Right renal cortex interstitium (tissue), 3 donors: ENCODE data around the gene PECR. TPM values are rescaled to one million over a fixed set of nuclear protein-coding genes. Genes with fewer than 3 reads are reported as not detected.

Source experiments
- DNase-seq, 3 donors: peaks; one replicate each; pipeline ENCODE4 v3.0.0-alpha.2; 2013; ENCODE audit warnings: low read depth in 3 of 3, low spot score in 2 of 3
- polyA plus RNA-seq, 3 donors: library from polyadenylated mRNA; unstranded; fragments of 120-200 nt; gene quantifications; one replicate each; pipeline ENCODE4 v1.2.1, GENCODE V29; 2013; ENCODE audit not compliant: insufficient read length in 3 of 3

PECR gene
- polyA plus RNA-seq, 3 donors: 44.3 to 52.3 (median 45.6) TPM

- DNase-seq: no peak
Observed at GRCh38 chr2:216072473-216072872, 9.1 kb downstream of the PECR start.

- DNase-seq: no peak
Observed at GRCh38 chr2:216071111-216071851, 10.3 kb downstream of the PECR start.

- DNase-seq: no peak
Observed at GRCh38 chr2:216070195-216070594, 11.4 kb downstream of the PECR start.

GRCh38 chr2:216069028-216069427 lies 12.6 kb downstream of the PECR start:
- DNase-seq: no peak

- no peak for DNase-seq
Observed at GRCh38 chr2:216066230-216066629, 15.4 kb downstream of the PECR start.

GRCh38 chr2:216064665-216065064 lies 16.9 kb downstream of the PECR start:
- no peak for DNase-seq

GRCh38 chr2:216064014-216064630 lies 17.5 kb downstream of the PECR start:
- no peak for DNase-seq

GRCh38 chr2:216059233-216059834 lies 22.3 kb downstream of the PECR start:
- no peak for DNase-seq

- DNase-seq: peak in 1 of 3 donors; percentile 71
Observed at GRCh38 chr2:216057688-216058193, 23.9 kb downstream of the PECR start.

- no peak for DNase-seq
Observed at GRCh38 chr2:216056739-216057138, 24.9 kb downstream of the PECR start.

- no peak for DNase-seq
Observed at GRCh38 chr2:216055680-216056079, 25.9 kb downstream of the PECR start.

- no peak for DNase-seq
Observed at GRCh38 chr2:216052420-216052819, 29.2 kb downstream of the PECR start.

- no peak for DNase-seq
Observed at GRCh38 chr2:216051350-216051749, 30.3 kb downstream of the PECR start.

- no peak for DNase-seq
Observed at GRCh38 chr2:216049452-216049851, 32.2 kb downstream of the PECR start.

GRCh38 chr2:216047397-216047796 lies 34.2 kb downstream of the PECR start:
- no peak for DNase-seq

GRCh38 chr2:216044883-216045486 lies 36.6 kb downstream of the PECR start:
- no peak for DNase-seq

GRCh38 chr2:216043949-216044348 lies 37.7 kb downstream of the PECR start:
- DNase-seq: no peak

GRCh38 chr2:216041438-216041837 lies 40.2 kb downstream of the PECR start:
- no peak for DNase-seq

GRCh38 chr2:216039918-216040317 lies 41.7 kb downstream of the PECR start:
- DNase-seq: no peak

GRCh38 chr2:216034065-216034464 lies 47.5 kb downstream of the PECR start:
- peak in 1 of 3 donors; percentile 71 for DNase-seq

- DNase-seq: no peak
Observed at GRCh38 chr2:216033403-216033802, 48.2 kb downstream of the PECR start.
